GM18517 (cell line): Measurements from ENCODE around the gene FIBCD1.

Experiments
- ATAC-seq: cut with Tn5 transposase; IDR thresholded peaks from one replicate; pipeline ENCODE4 v1.9.1; 2021; ENCODE audit warnings: mild to moderate bottlenecking, moderate library complexity; ENCODE audit not compliant: unreplicated experiment

The FIBCD1 gene

GRCh38 chr9:130862747-130863146 lies 76.3 kb downstream of the FIBCD1 start:
- ATAC-seq: no peak

GRCh38 chr9:130862217-130862616 lies 76.8 kb downstream of the FIBCD1 start:
- ATAC-seq: no peak

- no peak for ATAC-seq
Measured at GRCh38 chr9:130861372-130862180, 77.5 kb downstream of the FIBCD1 start.

- no peak for ATAC-seq
Measured at GRCh38 chr9:130860458-130861316, 78.4 kb downstream of the FIBCD1 start.

GRCh38 chr9:130858739-130859705 lies 80.0 kb downstream of the FIBCD1 start:
- no peak for ATAC-seq

GRCh38 chr9:130857864-130858738 lies 80.9 kb downstream of the FIBCD1 start:
- no peak for ATAC-seq

- ATAC-seq: no peak
Measured at GRCh38 chr9:130856474-130856873, 82.6 kb downstream of the FIBCD1 start.

- no peak for ATAC-seq
Measured at GRCh38 chr9:130854835-130855234, 84.2 kb downstream of the FIBCD1 start.

- ATAC-seq: no peak
Measured at GRCh38 chr9:130854092-130854491, 85.0 kb downstream of the FIBCD1 start.

GRCh38 chr9:130852801-130853200 lies 86.2 kb downstream of the FIBCD1 start:
- no peak for ATAC-seq
